GM18519 (cell line): ENCODE measurements around the gene MTA3.

ENCODE experiments used
- ATAC-seq: cut with Tn5 transposase; IDR thresholded peaks from one replicate; pipeline ENCODE4 v1.9.1; 2021; ENCODE audit warnings: mild to moderate bottlenecking, moderate library complexity; ENCODE audit not compliant: unreplicated experiment, low FRiP score

The MTA3 gene

GRCh38 chr2:42771546-42772153, 203.2 kb downstream of the MTA3 start:
- ATAC-seq, result no peak

GRCh38 chr2:42775186-42775585, 206.8 kb downstream of the MTA3 start:
- no peak for ATAC-seq

GRCh38 chr2:42775810-42776209, 207.4 kb downstream of the MTA3 start:
- ATAC-seq, result no peak

DNA sequence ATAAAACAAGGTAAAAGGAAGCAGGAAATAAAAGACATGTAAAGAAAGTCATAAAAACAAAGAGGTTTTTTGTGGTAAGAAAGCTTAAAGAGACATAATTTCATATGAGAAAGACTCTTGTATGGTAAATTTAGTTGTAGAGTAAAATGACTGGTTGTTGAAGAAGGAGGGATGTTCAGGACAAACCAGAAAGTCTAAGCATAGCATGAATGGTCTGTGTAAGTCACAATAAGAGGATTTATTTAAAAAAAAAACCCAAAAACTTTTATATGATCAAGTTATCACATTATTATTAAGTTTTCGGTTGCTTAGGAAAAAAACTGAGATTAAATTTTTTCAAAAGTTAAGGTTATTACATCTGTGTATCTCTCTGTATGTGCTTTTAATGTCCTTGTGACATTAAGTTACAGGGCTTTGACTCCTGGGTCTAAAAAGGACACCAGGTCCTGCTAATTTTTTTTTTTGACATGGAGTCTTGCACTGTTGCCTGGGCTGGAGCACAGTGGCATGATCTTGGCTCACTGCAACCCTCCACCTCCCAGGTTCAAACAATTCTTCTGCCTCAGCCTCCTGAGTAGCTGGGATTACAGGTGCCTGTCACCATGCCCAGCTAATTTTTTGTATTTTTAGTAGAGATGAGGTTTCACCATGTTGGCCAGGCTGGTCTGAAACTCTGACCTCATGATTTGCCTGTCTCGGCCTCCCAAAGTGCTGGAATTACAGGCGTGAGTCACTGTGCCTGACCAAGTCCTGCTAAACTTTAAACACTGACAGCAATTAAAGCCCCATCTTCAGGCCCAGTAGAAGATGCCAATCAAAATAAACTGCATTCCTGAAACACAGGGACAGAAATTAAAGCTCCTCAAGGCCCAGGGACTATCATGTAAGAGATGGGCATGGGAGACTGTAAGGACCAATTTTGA, 209.7 kb downstream of the MTA3 start:
- ATAC-seq, result no peak

GRCh38 chr2:42781181-42781580, 212.7 kb downstream of the MTA3 start:
- ATAC-seq, result no peak

GRCh38 chr2:42783511-42783910, 215.1 kb downstream of the MTA3 start:
- ATAC-seq, result no peak

DNA sequence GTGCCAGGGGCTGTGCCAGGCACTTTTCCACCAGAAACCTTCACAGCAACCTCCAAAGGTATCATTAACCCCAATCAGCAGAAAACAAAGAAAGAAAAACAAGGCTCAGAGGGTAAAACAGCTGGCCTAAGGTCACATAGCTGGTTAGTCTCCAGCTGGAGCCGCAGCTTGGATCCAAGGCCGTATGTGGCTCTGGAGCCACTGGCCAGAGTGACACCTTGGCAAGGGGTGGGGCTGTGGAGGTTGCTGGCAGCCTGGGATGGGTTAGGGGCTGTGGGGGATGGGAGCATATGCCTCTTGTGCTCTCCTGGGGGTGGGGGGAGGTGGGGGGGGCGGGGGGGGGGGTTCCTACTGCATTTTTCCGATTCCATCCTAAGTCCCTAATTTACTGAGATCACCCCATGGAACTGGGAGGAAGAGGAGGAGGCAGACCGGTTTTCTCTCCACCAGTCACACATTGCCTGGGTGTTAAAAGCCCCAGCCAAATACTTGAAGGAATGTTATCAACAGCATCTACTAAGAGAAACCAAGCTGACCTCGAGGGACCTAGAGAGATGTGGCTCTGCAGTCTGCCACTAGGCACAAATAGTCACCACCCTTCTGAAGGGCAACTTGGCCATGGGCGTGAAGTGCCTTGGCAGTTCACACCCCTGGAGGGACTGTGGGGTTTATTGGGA, 215.9 kb downstream of the MTA3 start:
- ATAC-seq, result no peak

DNA sequence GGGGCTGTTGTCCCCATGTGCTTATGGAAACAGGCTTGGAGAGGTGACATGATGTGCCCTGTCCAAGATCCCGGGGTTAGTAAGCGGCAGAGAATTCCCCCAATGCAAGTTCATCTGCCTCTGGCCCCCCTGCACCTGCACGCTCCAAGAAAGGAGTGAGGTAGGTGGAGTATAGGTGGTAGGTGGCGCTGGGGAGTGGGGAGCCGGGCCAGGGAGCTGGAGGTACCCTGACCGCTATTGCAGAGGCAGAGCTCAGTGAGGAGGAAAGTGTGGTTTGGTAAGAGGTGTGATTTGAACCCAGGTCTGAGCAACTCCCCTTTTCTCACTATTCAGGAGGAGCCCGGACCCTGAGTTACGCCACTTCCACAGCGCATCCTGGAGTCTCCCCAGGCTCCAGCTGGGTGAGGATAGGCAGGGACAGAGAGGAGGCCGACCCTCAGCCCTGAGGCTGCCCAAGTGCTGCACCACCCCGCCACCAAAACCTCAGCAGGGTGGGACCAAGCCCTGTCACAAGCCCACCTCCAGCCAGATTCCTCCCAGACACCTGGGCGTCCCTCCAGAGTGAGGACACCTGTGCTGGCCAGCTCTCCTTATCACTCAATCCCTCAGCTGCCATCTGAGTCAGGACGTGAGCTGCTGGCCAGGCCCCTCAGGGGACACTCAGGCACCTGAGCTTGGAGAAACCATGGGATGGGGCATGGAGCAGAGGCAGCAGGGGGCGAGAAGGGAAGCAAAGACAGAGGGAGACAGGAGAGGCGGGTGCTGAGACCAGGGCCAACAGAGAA, 218.3 kb downstream of the MTA3 start:
- ATAC-seq, result no peak

DNA sequence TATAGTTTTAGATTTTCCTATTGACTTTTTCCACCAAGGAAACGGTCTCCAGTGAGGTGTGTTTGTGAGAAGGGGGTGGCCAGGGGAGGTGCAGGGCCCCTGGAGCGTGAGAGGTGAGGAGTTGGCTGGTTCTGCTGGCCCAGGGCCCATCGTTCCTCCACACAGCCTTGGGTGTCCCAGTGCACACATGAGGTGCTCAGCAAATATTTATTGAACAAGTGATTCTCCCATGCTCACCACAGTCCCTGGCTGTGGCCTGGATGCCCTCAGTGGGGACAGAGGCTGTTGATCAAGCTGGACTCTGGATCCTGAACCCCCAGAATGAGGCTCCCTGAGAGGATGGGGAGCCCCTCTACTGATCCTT, 219.0 kb downstream of the MTA3 start:
- no peak for ATAC-seq

DNA sequence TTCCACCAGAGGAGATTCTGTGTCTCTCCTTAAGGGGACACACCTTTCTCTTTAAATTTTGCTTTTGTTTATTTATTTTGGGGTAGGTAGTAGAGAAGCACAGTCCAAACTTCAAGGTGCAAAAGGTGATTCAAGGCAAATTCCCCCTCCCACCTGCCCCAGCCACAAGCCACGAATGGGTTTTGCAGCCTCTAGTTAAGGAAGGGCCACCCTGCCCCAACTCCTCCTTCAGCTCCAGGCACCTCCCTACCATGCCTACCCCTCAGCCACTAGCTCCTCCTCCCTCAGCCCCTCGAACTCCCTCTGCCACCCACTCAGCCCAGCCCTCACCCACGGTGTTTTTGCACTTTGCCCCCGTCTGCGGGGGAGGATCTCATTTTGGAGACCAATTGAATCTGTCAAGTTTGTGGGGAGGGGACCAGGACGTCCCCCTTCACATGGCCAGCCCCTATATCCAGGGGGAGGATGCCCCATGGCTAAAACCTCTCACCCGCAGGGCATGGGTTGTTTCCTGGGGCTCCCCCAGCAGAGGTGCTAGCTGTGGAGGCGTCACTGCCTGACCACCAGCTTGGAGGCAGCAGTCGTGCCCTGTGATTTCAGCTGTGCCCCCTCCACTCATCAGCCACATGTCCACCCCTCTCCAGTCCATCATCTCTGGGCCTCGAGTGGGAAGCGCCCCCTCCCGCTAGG, 219.5 kb downstream of the MTA3 start:
- ATAC-seq, result no peak

DNA sequence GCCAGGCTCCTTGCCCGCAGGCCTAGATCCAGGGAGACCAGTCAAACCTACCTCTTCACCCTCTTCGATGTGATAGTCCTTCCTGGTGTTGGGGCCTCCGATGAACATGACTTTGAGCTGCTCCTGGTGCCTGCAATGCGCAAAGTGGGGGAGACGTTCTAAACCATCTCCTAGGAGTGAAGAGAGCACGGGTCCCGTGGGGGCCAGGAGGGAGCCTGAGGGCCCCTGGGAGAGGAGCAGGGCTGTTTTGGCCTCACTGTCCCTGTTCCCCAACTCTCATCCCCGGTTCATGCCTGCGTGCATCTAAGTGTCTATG, 220.0 kb downstream of the MTA3 start:
- ATAC-seq, result no peak

GRCh38 chr2:42788882-42789281, 220.4 kb downstream of the MTA3 start:
- no peak for ATAC-seq

DNA sequence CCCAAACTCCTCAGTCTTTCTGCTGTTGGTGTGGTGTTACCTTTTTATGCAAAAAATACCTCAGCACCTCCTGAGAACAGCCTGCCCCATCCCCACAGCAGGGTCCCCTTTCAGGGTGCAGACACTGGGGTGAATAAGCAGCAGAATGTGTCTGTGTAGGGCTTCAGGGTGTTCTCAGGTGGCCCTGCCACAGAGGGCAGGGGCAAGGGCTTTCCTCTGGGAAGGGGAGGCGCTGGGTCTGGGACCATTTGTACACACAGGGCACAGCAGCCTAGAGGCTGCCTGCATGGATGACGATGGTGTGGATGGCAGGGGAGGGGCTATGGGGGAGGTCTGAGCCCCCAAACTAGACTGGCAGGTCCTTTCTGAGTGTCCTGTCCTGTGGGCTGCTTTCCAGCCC, 221.3 kb downstream of the MTA3 start:
- no peak for ATAC-seq

GRCh38 chr2:42791606-42792005, 223.2 kb downstream of the MTA3 start:
- no peak for ATAC-seq

GRCh38 chr2:42792087-42792582, 223.7 kb downstream of the MTA3 start:
- no peak for ATAC-seq

- no peak for ATAC-seq
These were observed 224.3 kb downstream of the MTA3 start, which contains the start of gene HAAO for GRCh38 chr2:42792583-42793333. Gene HAAO (minus strand): TSS chr2:42792583. CDS start chr2:42792536, 47 bp downstream.

DNA sequence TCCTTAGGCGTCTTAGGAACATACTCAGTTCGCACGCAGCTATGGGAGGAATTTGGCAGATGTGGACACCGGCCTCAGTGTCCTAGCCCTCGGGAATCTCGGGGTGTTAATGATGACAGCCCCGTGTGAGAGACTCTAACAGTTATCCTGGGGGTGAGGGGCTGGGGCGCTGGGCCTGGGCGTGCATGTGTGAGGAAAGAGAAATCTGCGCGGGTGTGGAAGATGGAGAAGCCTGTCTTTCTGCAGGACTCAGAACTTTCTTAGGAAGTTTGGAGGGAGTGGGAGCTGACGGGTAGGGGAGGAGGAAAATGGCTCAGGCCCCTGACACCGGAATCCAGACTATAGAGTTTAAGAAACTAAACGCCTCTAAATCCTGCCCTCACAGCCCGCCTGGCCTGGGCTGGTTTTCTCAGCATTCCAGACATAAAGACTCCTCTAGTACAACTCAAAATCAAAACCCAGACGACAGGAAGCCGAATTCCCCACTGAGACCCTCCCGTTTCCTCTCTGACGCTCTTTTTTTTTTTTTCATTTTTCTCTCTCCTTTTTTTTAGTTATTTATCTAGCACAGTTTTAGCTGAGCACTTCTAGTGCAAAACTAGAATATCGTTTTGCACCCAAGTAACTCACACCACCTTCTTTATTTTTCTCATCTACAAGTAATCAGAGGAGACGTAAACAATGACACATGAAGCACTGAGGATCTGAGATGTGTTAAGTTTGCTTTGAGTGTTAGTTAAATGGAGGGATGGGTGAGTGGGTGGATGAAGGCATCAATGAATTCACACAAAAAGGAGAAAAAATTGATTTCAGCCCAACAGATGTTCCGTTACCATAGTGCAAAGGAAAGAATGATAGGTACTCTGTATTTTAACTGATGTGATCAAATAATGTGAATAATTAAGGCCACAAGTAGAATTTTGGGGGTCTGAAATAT, 225.2 kb downstream of the MTA3 start:
- ATAC-seq, result no peak
